H1 (cell line): ENCODE results near the gene RNF215. TPM values are rescaled to one million over a fixed set of nuclear protein-coding genes. Genes with fewer than 3 reads are reported as not detected.

ENCODE experiments used
- CTCF ChIA-PET: fragments of 300-600 bp; sonication (Branson Sonifier 250); formaldehyde crosslinking; loops from one replicate; lab custom pipeline; 2021; ENCODE audit not compliant: partially characterized antibody; lab: Charles Lee
- POLR2A ChIA-PET: fragments of 300-600 bp; sonication (Branson Sonifier 250); formaldehyde crosslinking; loops from one replicate; lab custom pipeline; 2021; ENCODE audit warnings: inconsistent platforms; ENCODE audit not compliant: partially characterized antibody; lab: Charles Lee
- DNase-seq, 2 experiments: peaks; one replicate each; pipeline versions ENCODE4 v3.0.0 to v3.0.0-alpha.2; 2010 to 2022; ENCODE audit warnings: low spot score in 2 of 2, low read depth in 1 of 2, mixed read lengths in 1 of 2
- FAIRE-seq: peaks from 2 replicates; lab custom pipeline; 2011; peaks lifted over from hg19 to GRCh38; lab: Jason Lieb, UNC
- H2AFZ ChIP-seq: 2 replicates; pipeline ENCODE4 v1.8.1; 2012; ENCODE audit warnings: low read length, inconsistent platforms
- H2AK5ac ChIP-seq: 2 replicates; pipeline ENCODE4 v1.6.1; 2013; ENCODE audit warnings: low read depth, low read length
- H2BK120ac ChIP-seq: replicated peaks from 2 replicates; pipeline ENCODE3; 2013; ENCODE audit warnings: low read depth, low read length, inconsistent platforms
- H2BK12ac ChIP-seq: 2 replicates; pipeline ENCODE4 v1.6.1; 2013; ENCODE audit warnings: low read depth, low read length
- H2BK15ac ChIP-seq: 2 replicates; pipeline ENCODE4 v1.6.1; 2013; ENCODE audit warnings: low read length
- H2BK20ac ChIP-seq: 2 replicates; pipeline ENCODE4 v1.6.1; 2013; ENCODE audit warnings: low read length
- H2BK5ac ChIP-seq: 2 replicates; pipeline ENCODE4 v1.6.1; 2013; ENCODE audit warnings: low read depth, low read length
- H3K14ac ChIP-seq: 2 replicates; pipeline ENCODE4 v1.6.1; 2013; ENCODE audit warnings: inconsistent platforms; ENCODE audit not compliant: insufficient read length
- H3K18ac ChIP-seq: 2 replicates; pipeline ENCODE4 v1.6.1; 2013; ENCODE audit warnings: low read length; ENCODE audit errors: extremely low read depth
- H3K23ac ChIP-seq: 2 replicates; pipeline ENCODE4 v1.6.1; 2013; ENCODE audit warnings: inconsistent platforms; ENCODE audit not compliant: insufficient read length
- H3K23me2 ChIP-seq: 2 replicates; pipeline ENCODE4 v1.6.1; 2013; ENCODE audit warnings: low read depth, low read length
- H3K27ac ChIP-seq: 2 replicates; pipeline ENCODE4 v1.6.1; 2011; ENCODE audit warnings: low read depth, low read length, inconsistent platforms
- H3K27me3 ChIP-seq, 4 experiments: replicated peaks in 1 of 4; 1 replicate in 1 of 4; 2 replicates in 3 of 4; pipeline versions ENCODE4 v1.6.1 to v1.8.1; 2011 to 2013; ENCODE audit warnings: low read length in 3 of 4, mild to moderate bottlenecking in 3 of 4, inconsistent platforms in 2 of 4, mixed read lengths in 2 of 4, moderate library complexity in 1 of 4; ENCODE audit not compliant: control insufficient read depth in 3 of 4, insufficient read depth in 3 of 4; ENCODE audit errors: extremely low read depth in 1 of 4
- H3K36me3 ChIP-seq, 4 experiments: 2 replicates each; pipeline versions ENCODE4 v1.6.1 to v1.8.1; 2011 to 2013; ENCODE audit warnings: mild to moderate bottlenecking in 4 of 4, low read length in 3 of 4, moderate library complexity in 2 of 4, control low read depth in 1 of 4, inconsistent platforms in 1 of 4; ENCODE audit not compliant: insufficient read depth in 4 of 4, control insufficient read depth in 2 of 4
- H3K4ac ChIP-seq: replicated peaks from 2 replicates; pipeline ENCODE3; 2013; ENCODE audit warnings: low read length, low read depth, mixed read lengths, inconsistent platforms; ENCODE audit not compliant: insufficient read length
- H3K4me1 ChIP-seq, 4 experiments: replicated peaks in 1 of 4; 1 replicate in 1 of 4; 2 replicates in 3 of 4; pipeline versions ENCODE4 v1.6.1 to v1.8.1; 2011 to 2013; ENCODE audit warnings: low read length in 3 of 4, inconsistent platforms in 2 of 4, mixed read lengths in 1 of 4; ENCODE audit not compliant: insufficient read depth in 4 of 4, control insufficient read depth in 3 of 4
- H3K4me2 ChIP-seq, 2 experiments: 2 replicates each; pipeline versions ENCODE4 v1.6.1 to v1.8.1; 2011 to 2013; ENCODE audit warnings: low read depth in 2 of 2, low read length in 2 of 2, control low read depth in 1 of 2, inconsistent platforms in 1 of 2, mild to moderate bottlenecking in 1 of 2; ENCODE audit not compliant: insufficient read depth in 1 of 2
- H3K4me3 ChIP-seq, 4 experiments: fragments of 200-600, 300-600 bp in 1 of 4; sonication (generic), shearing (Covaris generic), sonication (Bioruptor Twin) in 1 of 4; 2 replicates each; pipeline versions ENCODE4 v1.5.1 to v1.8.1; 2011 to 2016; ENCODE audit warnings: low read length in 4 of 4, low read depth in 3 of 4, control low read depth in 2 of 4, inconsistent platforms in 2 of 4, mild to moderate bottlenecking in 2 of 4, mixed read lengths in 1 of 4, moderate library complexity in 1 of 4; ENCODE audit not compliant: insufficient read depth in 2 of 4; ENCODE audit errors: extremely low read depth in 1 of 4
- H3K56ac ChIP-seq: replicated peaks from 2 replicates; pipeline ENCODE3; 2013; ENCODE audit warnings: low read depth, mild to moderate bottlenecking, mixed read lengths, low read length, inconsistent platforms; ENCODE audit not compliant: insufficient read length
- H3K79me1 ChIP-seq: 2 replicates; pipeline ENCODE4 v1.6.1; 2013; ENCODE audit warnings: low read depth, low read length, control low read depth
- H3K79me2 ChIP-seq, 2 experiments: 2 replicates each; pipeline versions ENCODE4 v1.6.1 to v1.8.1; 2012 to 2013; ENCODE audit warnings: low read length in 2 of 2, mild to moderate bottlenecking in 2 of 2, inconsistent platforms in 1 of 2; ENCODE audit not compliant: insufficient read depth in 2 of 2, control insufficient read depth in 1 of 2
- H3K9ac ChIP-seq, 4 experiments: replicated peaks in 1 of 4; 1 replicate in 1 of 4; 2 replicates in 3 of 4; pipeline versions ENCODE4 v1.6.1 to v1.8.1; 2011 to 2013; ENCODE audit warnings: low read depth in 3 of 4, low read length in 3 of 4, control low read depth in 2 of 4, mild to moderate bottlenecking in 2 of 4, moderate library complexity in 2 of 4, inconsistent platforms in 1 of 4; ENCODE audit errors: extremely low read depth in 1 of 4
- H3K9me3 ChIP-seq, 2 experiments: 2 replicates each; pipeline versions ENCODE4 v1.6.1 to v1.8.1; 2012 to 2013; ENCODE audit warnings: mild to moderate bottlenecking in 2 of 2, moderate library complexity in 2 of 2, control low read depth in 1 of 2, inconsistent platforms in 1 of 2, low read depth in 1 of 2, low read length in 1 of 2, mixed read lengths in 1 of 2; ENCODE audit not compliant: insufficient read depth in 2 of 2
- H4K20me1 ChIP-seq, 2 experiments: replicated peaks in 1 of 2; 2 replicates each; pipeline versions ENCODE3 to v1.8.1; 2011 to 2013; ENCODE audit warnings: inconsistent platforms in 2 of 2, low read length in 2 of 2, mild to moderate bottlenecking in 1 of 2; ENCODE audit not compliant: insufficient read depth in 2 of 2, control insufficient read depth in 1 of 2
- H4K5ac ChIP-seq: 2 replicates; pipeline ENCODE4 v1.6.1; 2013; ENCODE audit warnings: low read length, low read depth, mixed read lengths, inconsistent platforms; ENCODE audit not compliant: insufficient read length
- H4K8ac ChIP-seq: 2 replicates; pipeline ENCODE4 v1.8.0; 2013; ENCODE audit warnings: mild to moderate bottlenecking, moderate library complexity, low read length, inconsistent platforms; ENCODE audit not compliant: insufficient read depth; ENCODE audit errors: extremely low read depth
- H4K91ac ChIP-seq: replicated peaks from 2 replicates; pipeline ENCODE3; 2013; ENCODE audit warnings: low read length, mixed read lengths, inconsistent platforms; ENCODE audit not compliant: insufficient read length
- CEBPB ChIP-seq: IDR thresholded peaks from 2 replicates; pipeline ENCODE4 v1.6.1; 2012; ENCODE audit warnings: low read depth, low read length
- FOSL1 ChIP-seq: IDR thresholded peaks from 2 replicates; pipeline ENCODE4 v1.6.1; 2011; ENCODE audit warnings: mild to moderate bottlenecking, low read depth, low read length, moderate library complexity; ENCODE audit not compliant: insufficient read depth
- JUND ChIP-seq: IDR thresholded peaks from 2 replicates; pipeline ENCODE4 v1.6.1; 2011; ENCODE audit warnings: mild to moderate bottlenecking, improper control_type of control experiment, low read length
- POLR2AphosphoS5 ChIP-seq: IDR thresholded peaks from 2 replicates; pipeline ENCODE4 v1.6.1; 2011; ENCODE audit warnings: low read depth, low read length
- RBBP5 ChIP-seq: IDR thresholded peaks from 2 replicates; pipeline ENCODE4 v1.7.1; 2012; ENCODE audit warnings: low read depth, mild to moderate bottlenecking, inconsistent platforms, low read length, moderate library complexity, borderline replicate concordance
- SIN3A ChIP-seq, 2 experiments: IDR thresholded peaks in 1 of 2; conservative IDR thresholded peaks in 1 of 2; 2 replicates each; pipeline ENCODE4 v1.6.1; 2011 to 2012; ENCODE audit warnings: low read length in 2 of 2, improper control_type of control experiment in 1 of 2, low read depth in 1 of 2, mild to moderate bottlenecking in 1 of 2
- WGBS, 2 experiments: shearing (Covaris generic) in 1 of 2; methylation state at CpG; one replicate each; pipeline versions ENCODE4 v1.1.6 to v1.1.7; 2013 to 2015; ENCODE audit warnings: low lambda C conversion rate in 2 of 2, mixed read lengths in 2 of 2, inconsistent platforms in 1 of 2, low coverage in 1 of 2, missing lambda C conversion rate in 1 of 2; ENCODE audit not compliant: insufficient replicate concordance in 2 of 2, insufficient coverage in 1 of 2, insufficient read length in 1 of 2; ENCODE audit errors: extremely low coverage in 1 of 2, missing lambda C conversion rate in 1 of 2; 5-methylcytosine and 5-hydroxymethylcytosine counted together
- polyA plus RNA-seq, 7 experiments: library from polyadenylated mRNA; depleted of rRNA in 3 of 7; stranded (reverse) in 5 of 7; unstranded in 2 of 7; fragments of >200 nt in 5 of 7; fragments of 200-250 nt in 2 of 7; gene quantifications; 1 replicate in 5 of 7; 2 replicates in 1 of 7; 4 replicates in 1 of 7; pipeline versions ENCODE4 v1.2.1 to v1.2.3, GENCODE V29; 2011 to 2013; ENCODE audit warnings: missing spikeins in 2 of 7, mixed read lengths in 2 of 7
- total RNA-seq: library from RNA; stranded (reverse); fragmentation: NEBNext Ultra II Directional; extraction: Animal tissue kit (Norgen Biotek cat#: 25700); gene quantifications from 2 replicates; pipeline ENCODE4 v1.2.1, GENCODE V29; 2021
- TF ChIP-seq, protein P1 (sequence below): IDR thresholded peaks from 2 replicates; pipeline ENCODE4 v1.6.1; 2012; ENCODE audit warnings: inconsistent platforms
- TF ChIP-seq, protein P2 (sequence below): IDR thresholded peaks from 2 replicates; pipeline ENCODE4 v1.6.1; 2012; ENCODE audit warnings: low read length, inconsistent platforms

Gene RNF215
- total and polyA plus RNA-seq, 2 of the 8 experiments (the other 6 are each of a cell fraction or from before 2014, with no cell fraction given), result 13.1 to 19.0 TPM

- Histone ChIP-seq H4K20me1 (peaks cover 0 to 6% of the 10 kb centered on the region in 2 experiments), H3K4me1 (peaks cover 7 to 16% (median 10%) of the 10 kb centered on the region in 4 experiments), H4K8ac (no peak overlapping the region), H3K23ac (no peak overlapping the region), H3K79me2 (no peaks in the 10 kb centered on the region), H3K56ac (no peak overlapping the region), H3K27ac (no peak overlapping the region), H2BK120ac (no peak overlapping the region), H3K18ac (no peak overlapping the region), H4K91ac (no peak overlapping the region), H2BK12ac (no peak overlapping the region), H2BK5ac (no peak overlapping the region), H3K14ac (no peak overlapping the region), H3K23me2 (peaks cover 8% of the 10 kb centered on the region; the same call in 1 of the 2 replicates), H2BK15ac (no peak overlapping the region), H2AK5ac (no peak overlapping the region), H3K4me3 (no peak overlapping the region), H3K36me3 (no peaks in the 10 kb centered on the region), H4K5ac (no peak overlapping the region), H3K4ac (no peak overlapping the region), H3K9ac (no peak overlapping the region), H3K79me1 (no peaks in the 10 kb centered on the region), H3K4me2 (no peak overlapping the region), H3K27me3 (peaks cover 2 to 16% (median 8%) of the 10 kb centered on the region in 4 experiments; a peak in 6 of 7 replicates), H3K9me3 (no peaks in the 10 kb centered on the region), H2AFZ (no peak overlapping the region), H2BK20ac (no peak overlapping the region)
- TF ChIP-seq, protein P1, sequence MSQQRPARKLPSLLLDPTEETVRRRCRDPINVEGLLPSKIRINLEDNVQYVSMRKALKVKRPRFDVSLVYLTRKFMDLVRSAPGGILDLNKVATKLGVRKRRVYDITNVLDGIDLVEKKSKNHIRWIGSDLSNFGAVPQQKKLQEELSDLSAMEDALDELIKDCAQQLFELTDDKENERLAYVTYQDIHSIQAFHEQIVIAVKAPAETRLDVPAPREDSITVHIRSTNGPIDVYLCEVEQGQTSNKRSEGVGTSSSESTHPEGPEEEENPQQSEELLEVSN, result no peak
- TF ChIP-seq, protein P2, sequence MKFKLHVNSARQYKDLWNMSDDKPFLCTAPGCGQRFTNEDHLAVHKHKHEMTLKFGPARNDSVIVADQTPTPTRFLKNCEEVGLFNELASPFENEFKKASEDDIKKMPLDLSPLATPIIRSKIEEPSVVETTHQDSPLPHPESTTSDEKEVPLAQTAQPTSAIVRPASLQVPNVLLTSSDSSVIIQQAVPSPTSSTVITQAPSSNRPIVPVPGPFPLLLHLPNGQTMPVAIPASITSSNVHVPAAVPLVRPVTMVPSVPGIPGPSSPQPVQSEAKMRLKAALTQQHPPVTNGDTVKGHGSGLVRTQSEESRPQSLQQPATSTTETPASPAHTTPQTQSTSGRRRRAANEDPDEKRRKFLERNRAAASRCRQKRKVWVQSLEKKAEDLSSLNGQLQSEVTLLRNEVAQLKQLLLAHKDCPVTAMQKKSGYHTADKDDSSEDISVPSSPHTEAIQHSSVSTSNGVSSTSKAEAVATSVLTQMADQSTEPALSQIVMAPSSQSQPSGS, result no peak
- TF ChIP-seq CEBPB (no peak), JUND (no peak), POLR2AphosphoS5 (no peak), SIN3A (conservative IDR thresholded peaks at IDR 0.05 in 1 of 2, IDR thresholded peaks at IDR 0.05 in 1 of 2; ENCODE audit: low read depth in 1 of 2, low read length in 2 of 2) (no peak), FOSL1 (no peak), RBBP5 (no peak)
- ChIA-PET CTCF (interaction anchor here (1.4 to 12.0 kb wide), 2 partner anchors 27 to 34 kb away, joined by 3 to 164 read pairs; partner anchors contain the start of gene MTFP1), POLR2A (interaction anchor here (6.5 kb wide), 1 partner anchor 24 kb away, joined by 39 read pairs; the partner anchor contains the start of gene MTFP1)
- FAIRE-seq (no peak), DNase-seq (no peak)
- WGBS, 2 experiments, result 45% methylated on average over 1 of the region's 1 CpG; no CpG with 5 or more reads in 1 of the 2 experiments
Observed at GRCh38 chr22:30400159-30400558, 12.9 kb upstream of the RNF215 start.
